ENCODE measurements around the gene GJC2.

DNA sequence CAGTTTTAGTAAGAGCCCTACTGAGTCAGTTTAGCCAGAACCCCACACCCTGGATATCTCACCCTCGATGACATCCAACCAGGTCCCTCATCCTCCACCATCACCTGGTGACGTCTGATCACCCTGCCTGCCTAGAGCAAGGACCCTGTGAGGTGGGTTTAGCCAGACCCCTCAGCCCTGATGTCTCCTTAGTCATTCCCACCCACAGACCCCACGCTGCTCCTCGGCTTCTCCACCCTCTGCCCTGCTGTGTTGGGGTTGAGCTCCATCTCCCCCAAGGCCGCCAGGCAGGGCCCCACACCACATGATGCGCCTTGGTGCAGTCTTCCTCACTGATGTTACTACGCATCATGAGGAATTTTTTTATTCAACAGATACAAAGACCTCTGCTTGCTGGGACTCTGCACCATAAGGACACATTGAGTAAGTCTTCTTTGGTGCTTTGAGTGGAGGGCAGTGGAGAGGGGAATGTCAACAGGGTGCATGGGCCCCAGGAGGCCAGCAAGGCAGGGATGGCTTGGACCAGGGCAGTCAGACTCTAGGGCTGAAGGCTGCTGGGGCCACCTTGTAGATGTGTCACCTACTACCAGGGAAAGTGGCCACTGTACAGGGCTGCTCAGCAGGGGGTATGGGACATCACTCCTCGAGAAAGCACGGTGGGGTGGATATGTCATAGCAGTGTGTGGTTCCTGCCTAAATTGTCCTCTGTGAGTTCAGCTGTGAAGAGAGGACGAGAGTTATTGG is 14.2 kb downstream of the GJC2 start:
- TF ChIP-seq, protein P1, sequence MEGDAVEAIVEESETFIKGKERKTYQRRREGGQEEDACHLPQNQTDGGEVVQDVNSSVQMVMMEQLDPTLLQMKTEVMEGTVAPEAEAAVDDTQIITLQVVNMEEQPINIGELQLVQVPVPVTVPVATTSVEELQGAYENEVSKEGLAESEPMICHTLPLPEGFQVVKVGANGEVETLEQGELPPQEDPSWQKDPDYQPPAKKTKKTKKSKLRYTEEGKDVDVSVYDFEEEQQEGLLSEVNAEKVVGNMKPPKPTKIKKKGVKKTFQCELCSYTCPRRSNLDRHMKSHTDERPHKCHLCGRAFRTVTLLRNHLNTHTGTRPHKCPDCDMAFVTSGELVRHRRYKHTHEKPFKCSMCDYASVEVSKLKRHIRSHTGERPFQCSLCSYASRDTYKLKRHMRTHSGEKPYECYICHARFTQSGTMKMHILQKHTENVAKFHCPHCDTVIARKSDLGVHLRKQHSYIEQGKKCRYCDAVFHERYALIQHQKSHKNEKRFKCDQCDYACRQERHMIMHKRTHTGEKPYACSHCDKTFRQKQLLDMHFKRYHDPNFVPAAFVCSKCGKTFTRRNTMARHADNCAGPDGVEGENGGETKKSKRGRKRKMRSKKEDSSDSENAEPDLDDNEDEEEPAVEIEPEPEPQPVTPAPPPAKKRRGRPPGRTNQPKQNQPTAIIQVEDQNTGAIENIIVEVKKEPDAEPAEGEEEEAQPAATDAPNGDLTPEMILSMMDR (IDR thresholded peaks at IDR 0.05), result no peak
- TF ChIP-seq POLR2A (IDR thresholded peaks at IDR 0.05), result no peak

Data from tibial nerve (tissue), 3 donors.